NCI-H2227 treated with DMSO at 0.1 percent for 48 hours (cell line): Measurements from ENCODE around the gene SOX9.
"Not testable (repeated sequence)": the region's sequence is repeated elsewhere in the genome, so short reads cannot be mapped to it uniquely, and the experiment has no call there.

Experiments
- DNase-seq: peaks from one replicate; lab custom pipeline; 2025; lab: John Stamatoyannopoulos, UW

Gene SOX9

DNA sequence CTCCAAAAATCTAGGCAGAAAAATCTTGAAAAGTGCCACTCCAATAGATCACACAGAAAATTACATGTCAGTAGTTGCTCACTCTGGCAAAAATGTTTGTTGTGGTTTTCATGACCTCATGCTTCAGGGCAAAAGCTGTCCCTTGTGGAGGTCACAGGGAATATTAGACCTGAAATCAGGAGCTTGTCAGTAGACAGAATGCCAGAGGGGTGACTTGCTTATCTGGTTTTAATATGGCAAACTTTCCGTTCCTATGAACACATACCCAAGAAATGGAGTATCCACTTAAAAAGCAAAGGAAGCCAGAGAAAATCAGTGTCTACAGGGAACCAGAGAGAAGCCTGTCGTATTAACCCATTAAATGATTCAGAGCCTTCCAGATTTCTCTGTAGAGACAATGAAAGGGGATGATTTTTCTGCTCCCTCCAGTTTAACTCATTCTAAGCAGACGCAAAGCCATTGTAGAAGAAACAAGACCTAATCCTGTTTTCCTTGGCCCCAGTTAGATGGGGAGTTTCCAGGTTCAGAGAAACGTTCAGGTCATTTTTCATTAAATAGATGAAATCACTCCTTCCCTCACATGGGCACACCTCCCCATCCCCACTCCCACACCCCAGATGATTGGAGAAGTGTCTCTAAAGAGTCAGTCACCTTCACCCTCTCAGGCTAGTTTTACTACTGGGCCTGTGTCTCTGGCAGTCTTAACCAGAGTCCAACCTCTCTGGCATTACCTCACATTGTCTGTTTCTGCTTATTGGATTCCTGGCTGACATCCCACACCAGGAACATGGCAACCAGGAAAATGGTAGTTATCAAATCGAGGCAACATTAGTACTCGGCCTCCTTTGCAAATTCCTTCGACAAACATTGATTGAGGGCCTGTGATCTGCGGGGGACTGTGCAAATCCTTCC is 6.0 kb downstream of the SOX9 start:
- DNase-seq = no peak

DNA sequence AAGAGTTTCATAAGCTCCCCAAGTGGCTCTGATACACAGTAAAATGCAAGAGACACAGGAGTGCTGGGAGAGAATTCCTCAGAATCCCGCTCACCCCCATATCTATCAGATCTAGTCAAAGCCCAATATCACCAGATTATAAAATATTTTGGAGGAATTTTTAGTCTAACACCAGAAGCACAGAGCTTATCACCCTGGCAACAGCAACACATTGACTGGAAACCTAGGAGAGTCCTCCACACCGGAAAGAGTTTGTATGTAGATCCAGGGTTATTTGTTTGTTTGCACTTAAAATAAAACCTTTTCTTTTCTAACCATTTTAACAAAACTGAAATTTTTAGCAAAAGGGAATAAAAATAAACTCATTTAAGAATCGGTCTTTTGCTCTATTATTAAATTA is 7.2 kb downstream of the SOX9 start:
- no peak for DNase-seq

DNA sequence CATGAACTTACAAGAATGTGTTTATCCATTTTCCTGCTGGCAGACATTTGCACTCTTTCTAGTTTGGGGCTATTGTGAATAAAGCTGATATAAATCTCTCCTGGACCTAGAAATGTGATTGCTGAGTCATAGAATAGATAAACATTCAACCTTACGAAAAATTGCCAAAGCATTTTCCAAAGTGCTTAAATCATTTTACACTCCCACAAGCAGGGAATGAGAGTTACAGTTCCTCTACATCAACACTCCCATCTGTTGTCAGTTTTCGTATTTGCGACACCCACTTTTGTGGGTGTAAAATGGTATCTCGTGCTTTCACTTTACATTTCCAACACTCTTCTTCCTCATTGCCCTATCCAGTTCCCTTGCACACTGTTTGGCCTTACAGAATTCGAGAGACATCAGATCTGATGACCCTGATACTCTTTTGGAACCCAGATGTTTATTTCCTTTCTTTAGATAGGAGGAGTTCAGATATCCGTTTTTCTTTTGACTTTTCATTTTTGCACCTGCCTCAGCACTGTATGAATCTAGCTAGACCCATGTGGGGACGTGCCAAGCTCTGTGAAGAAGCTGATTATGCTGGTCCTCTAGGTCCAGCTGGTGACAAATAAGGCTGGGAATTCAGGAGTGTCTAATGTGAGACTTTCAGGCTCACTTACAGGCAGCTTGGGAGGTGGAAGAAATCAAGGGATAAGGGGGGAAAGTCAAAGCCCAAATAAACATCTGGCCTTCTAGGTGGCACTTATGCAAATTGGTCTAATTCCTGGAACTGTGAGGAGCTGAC is 14.0 kb downstream of the SOX9 start:
- DNase-seq = no peak

DNA sequence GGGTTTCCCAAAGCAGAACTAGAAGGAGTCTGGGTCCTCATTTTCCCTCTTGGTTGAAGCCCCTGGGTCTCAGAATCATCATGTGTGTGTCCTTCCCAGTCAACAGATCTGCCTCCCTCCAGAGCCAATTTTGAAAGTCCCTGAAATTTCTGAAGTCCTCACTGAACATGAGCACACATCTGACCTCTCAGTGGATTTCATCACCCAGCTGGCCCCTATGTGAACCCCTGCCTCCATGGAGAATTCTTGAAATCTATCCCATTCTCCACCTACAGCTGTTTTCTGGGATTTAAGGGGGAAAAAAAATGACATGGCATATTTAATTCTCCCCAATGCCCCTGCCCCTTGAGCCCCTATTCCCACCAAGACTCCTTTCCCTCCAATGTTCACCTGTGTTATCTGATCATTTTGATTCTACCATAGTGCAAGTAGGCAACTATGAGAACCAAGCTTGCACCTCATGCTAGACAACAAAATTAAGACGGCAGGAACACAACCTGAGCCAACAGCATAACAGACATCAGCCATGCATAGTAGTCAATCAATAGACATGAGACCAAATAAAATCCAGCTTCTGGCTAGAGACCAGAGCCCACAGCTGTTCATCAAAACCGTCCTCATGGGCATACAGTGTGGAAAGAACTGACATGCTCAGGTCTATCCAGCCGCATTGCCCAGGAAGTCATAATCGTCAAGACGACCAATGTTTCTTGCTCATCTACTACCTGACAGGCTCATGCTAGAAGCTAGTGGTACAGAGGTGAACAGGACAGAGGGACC is 14.9 kb downstream of the SOX9 start:
- DNase-seq = no peak

GRCh38 chr17:72136692-72137091 is 15.9 kb downstream of the SOX9 start:
- no peak for DNase-seq

DNA sequence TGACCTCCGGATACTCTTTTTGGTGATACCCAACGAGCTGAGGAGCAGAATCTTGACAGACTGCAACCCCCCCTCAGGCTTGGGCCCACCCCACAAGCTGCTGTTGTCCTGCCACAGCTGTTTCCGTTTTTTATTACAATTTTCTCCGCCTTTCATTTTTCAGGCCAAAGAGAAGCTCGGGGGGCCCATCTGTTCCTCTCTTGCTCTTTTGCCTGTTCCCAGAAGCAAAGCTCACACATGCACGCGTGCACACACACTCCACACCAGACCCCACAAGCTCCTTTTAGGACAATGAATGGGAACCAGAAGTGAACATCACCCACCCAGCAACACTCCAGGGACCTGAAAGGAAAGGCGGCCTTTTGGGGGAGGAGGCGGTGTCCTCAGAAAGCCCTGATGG is 16.3 kb downstream of the SOX9 start:
- DNase-seq = no peak

DNA sequence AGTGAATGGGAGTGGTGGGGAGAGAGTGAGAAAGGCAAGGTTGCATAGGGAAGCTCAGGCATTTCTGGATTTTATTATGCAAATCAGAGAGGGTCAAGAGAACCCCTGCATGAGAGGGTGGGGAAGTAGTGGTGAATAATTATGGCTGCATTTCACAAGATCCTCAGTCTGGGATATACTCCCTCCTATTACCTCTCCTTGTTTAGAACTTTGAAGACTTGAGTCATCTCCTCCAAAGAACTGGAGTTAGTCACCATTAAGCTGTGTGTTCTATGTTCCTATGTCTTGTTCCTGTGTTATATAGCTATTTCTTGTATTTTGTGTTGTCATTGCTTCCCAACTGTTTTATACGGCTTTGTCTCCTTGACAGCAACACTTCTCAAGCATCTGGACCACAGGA is 18.4 kb downstream of the SOX9 start:
- DNase-seq = no peak

- no peak for DNase-seq
These were observed 20.5 kb downstream of the SOX9 start for GRCh38 chr17:72141336-72141735.

- not testable (repeated sequence) for DNase-seq
These were observed 21.3 kb downstream of the SOX9 start for GRCh38 chr17:72142097-72142496.

GRCh38 chr17:72142614-72143013 is 21.8 kb downstream of the SOX9 start:
- DNase-seq = no peak

DNA sequence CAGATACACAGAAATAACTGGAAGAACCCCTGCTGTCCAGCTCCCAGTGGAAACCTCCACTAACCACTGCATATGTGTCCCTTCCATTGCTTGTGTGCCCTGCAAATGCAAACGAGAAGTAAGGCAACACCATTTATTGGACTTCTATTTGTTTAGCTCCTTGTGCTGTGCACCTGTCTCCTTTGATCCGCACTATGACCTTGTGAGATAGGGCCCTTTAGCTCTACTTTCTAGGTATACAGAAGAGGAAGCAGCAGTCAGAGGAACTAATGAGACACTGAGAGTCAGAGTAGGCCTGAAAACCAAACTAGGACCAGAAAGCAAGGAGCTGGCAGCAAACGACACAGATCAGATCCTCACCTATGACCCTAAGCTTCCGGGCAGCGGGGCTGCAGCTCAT is 22.4 kb downstream of the SOX9 start:
- no peak for DNase-seq

GRCh38 chr17:72144101-72144500 is 23.3 kb downstream of the SOX9 start:
- no peak for DNase-seq

GRCh38 chr17:72145562-72145961 is 24.7 kb downstream of the SOX9 start:
- DNase-seq = no peak

GRCh38 chr17:72145962-72146361 is 25.1 kb downstream of the SOX9 start:
- no peak for DNase-seq

DNA sequence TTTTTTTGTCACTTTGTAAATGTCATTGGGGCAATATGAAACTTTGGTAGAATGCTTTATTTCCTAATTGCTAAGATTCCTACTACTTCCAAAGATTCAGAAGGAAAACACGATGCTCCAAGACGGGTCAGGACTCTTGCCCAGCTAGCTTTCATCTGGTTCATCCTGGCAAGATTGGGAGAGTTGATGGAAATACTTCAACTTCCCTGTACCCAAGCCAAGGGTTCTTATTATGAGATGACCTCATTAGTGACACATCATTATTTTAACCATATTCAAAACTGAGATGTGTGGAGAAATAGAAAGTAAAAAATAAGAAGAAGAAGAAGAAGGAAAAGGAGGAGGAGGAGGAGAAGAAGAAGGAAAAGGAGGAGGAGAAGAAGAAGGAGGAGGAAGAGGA is 25.6 kb downstream of the SOX9 start:
- no peak for DNase-seq

DNA sequence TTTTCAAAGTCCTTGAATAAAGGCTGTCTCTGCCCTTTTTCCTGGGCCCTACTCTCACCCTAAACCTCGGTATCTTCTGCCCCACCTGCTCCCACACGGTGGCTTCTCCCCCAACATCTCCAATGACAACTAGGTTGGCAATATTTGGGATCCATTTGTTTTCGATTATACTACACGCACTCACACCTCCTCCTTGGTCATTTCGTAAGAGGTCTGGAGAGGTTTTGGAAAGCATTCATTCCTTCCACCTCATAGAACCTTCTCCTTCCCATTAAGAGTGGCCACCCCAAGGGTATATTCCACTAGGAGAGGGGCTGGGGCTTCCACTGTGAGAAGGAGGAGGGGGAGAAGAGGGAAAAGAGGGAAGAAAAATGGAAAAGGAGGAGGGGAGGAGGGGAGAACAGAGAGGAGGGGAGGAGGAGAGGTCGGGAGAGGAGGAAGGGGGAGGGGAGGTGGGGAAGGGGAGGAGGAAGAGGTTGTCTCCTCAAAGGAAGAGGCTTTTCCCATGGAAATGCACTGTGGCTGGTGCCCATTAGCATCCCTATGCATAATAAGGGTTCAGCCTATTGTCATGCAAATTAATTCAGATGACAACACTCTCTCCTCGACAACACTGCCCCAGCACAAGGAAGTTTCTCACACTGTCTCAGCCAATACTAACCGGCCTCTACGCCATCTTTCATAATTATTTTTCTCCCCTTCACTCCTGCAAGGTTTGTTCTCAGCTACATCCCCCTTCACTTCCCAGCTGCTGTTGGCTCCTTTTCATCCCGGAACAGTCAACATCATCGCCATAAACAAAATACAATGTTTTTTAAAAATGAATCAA is 30.0 kb downstream of the SOX9 start:
- DNase-seq = no peak

GRCh38 chr17:72151565-72152386 is 31.0 kb downstream of the SOX9 start:
- no peak for DNase-seq

GRCh38 chr17:72152387-72152929 is 31.6 kb downstream of the SOX9 start:
- DNase-seq = no peak

DNA sequence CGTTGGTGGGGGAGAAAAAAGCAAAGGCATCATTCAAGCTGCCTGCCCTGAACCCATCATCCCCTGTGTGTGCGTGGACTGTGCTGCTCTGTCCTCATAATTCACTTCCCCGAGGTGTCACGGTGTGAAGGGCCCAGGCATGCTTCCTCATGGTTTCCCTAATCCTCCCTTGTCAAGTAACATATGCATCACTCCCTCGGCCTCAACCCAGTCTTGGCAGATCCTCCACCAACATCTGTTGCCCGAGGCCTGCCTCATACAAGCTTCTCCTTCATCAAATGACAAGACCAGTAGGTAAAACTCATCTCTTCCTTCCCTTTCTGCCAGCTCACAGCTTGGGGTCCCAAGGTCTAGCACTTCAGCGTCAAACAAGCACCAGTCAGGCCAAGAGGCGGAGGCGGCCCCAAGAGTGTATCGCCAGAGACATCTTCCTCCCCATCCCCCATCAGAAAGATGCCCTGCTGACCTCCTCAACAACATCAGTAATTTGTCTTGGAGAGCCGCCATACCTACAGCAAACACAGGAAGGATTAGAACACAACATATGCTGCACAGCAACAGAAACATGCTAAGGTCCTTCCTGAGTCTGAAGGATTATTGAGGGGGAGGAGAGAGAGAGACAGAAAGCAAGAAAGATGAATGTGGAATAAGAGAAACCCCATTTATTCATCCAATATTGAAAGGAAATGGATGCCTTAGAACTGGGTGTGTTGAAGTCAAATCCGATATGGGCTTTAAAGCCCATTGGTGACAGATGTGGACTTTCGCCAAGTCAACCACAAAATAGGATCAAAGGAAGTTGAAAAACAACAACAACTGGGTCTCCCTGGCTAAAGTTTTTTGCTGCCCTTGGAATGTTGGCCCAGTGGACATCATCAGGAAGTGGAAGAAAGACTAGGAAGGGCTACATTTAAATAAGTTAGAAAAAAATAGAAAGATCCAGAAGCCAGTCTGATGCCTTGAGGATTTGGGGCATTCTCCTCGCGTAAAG is 38.4 kb downstream of the SOX9 start:
- peak; percentile 24 for DNase-seq
